SK-N-SH treated with all-trans-retinoic acid at 6 μM for 48 hours (cell line): ENCODE data around the gene PILRB.
A peak's percentile ranks its signal among the peaks of the same experiment; 100 is the strongest.

Experiments used
- ATAC-seq: fragments of 200-7000 bp; cut with Tn5 transposase; 3 replicates; pipeline ENCODE4 v1.9.1; 2020; ENCODE audit warnings: mild to moderate bottlenecking, moderate library complexity
- ARNTL ChIP-seq: fragments of 450-650 bp; formaldehyde crosslinking; IDR thresholded peaks from 2 replicates; pipeline ENCODE4 v1.5.0; 2020; ENCODE audit warnings: low read depth, mild to moderate bottlenecking, moderate library complexity, borderline replicate concordance
- BACH2 ChIP-seq: fragments of 250-450 bp; sonication (Bioruptor Pico); IDR thresholded peaks from 2 replicates; pipeline ENCODE4 v1.9.0; 2021; ENCODE audit warnings: mild to moderate bottlenecking, borderline replicate concordance
- CSDC2 ChIP-seq: fragments of 250-450 bp; sonication (Bioruptor Pico); IDR thresholded peaks from 2 replicates; pipeline ENCODE4 v1.5.0; 2020; ENCODE audit warnings: mild to moderate bottlenecking, moderate library complexity
- ESRRG ChIP-seq: fragments of 250-450 bp; sonication (Bioruptor Pico); IDR thresholded peaks from 2 replicates; pipeline ENCODE4 v1.6.1; 2021; ENCODE audit warnings: mild to moderate bottlenecking
- GLIS3 ChIP-seq: fragments of 250-450 bp; sonication (Bioruptor Pico); IDR thresholded peaks from 2 replicates; pipeline ENCODE4 v1.5.0; 2020; ENCODE audit warnings: mild to moderate bottlenecking, moderate library complexity
- ISL1 ChIP-seq: fragments of 250-450 bp; sonication (Bioruptor Pico); IDR thresholded peaks from 2 replicates; pipeline ENCODE4 v2.1.2; 2022; ENCODE audit warnings: mild to moderate bottlenecking, moderate library complexity
- OSR1 ChIP-seq: fragments of 250-450 bp; sonication (Bioruptor Pico); IDR thresholded peaks from 2 replicates; pipeline ENCODE4 v1.8.0; 2022; ENCODE audit warnings: moderate library complexity, mild to moderate bottlenecking, inconsistent platforms
- PPARA ChIP-seq: fragments of 250-450 bp; sonication (Bioruptor Pico); IDR thresholded peaks from 2 replicates; pipeline ENCODE4 v1.5.0; 2020; ENCODE audit warnings: mild to moderate bottlenecking, borderline replicate concordance
- RARB ChIP-seq: fragments of 250-450 bp; sonication (Bioruptor Pico); IDR thresholded peaks from 2 replicates; pipeline ENCODE4 v1.8.0; 2021; ENCODE audit warnings: mild to moderate bottlenecking, moderate library complexity
- SNAI2 ChIP-seq: fragments of 250-450 bp; sonication (Bioruptor Pico); IDR thresholded peaks from 2 replicates; pipeline ENCODE4 v1.5.0; 2020; ENCODE audit warnings: mild to moderate bottlenecking, moderate library complexity
- TCF4 ChIP-seq: fragments of 250-450 bp; sonication (Bioruptor Pico); IDR thresholded peaks from 2 replicates; pipeline ENCODE4 v1.8.0; 2021; ENCODE audit warnings: mild to moderate bottlenecking, moderate library complexity, borderline replicate concordance
- TOX ChIP-seq: fragments of 250-450 bp; sonication (Bioruptor Pico); IDR thresholded peaks from 2 replicates; pipeline ENCODE4 v1.8.0; 2021; ENCODE audit warnings: mild to moderate bottlenecking, moderate library complexity, borderline replicate concordance
- ZC3H10 ChIP-seq: fragments of 250-450 bp; sonication (Bioruptor Pico); IDR thresholded peaks from 2 replicates; pipeline ENCODE4 v1.5.1; 2021; ENCODE audit warnings: mild to moderate bottlenecking, moderate library complexity
- ZFP3 ChIP-seq: fragments of 250-450 bp; sonication (Bioruptor Pico); IDR thresholded peaks from 2 replicates; pipeline ENCODE4 v1.5.0; 2020; ENCODE audit warnings: mild to moderate bottlenecking, moderate library complexity
- ZFP30 ChIP-seq: fragments of 450-650 bp; formaldehyde crosslinking; IDR thresholded peaks from 2 replicates; pipeline ENCODE4 v1.5.0; 2022; ENCODE audit warnings: mild to moderate bottlenecking, moderate library complexity
- ZNF565 ChIP-seq: fragments of 450-650 bp; formaldehyde crosslinking; conservative IDR thresholded peaks from 2 replicates; pipeline ENCODE4 v1.5.0; 2020; ENCODE audit warnings: low read depth, mild to moderate bottlenecking, moderate library complexity
- ZNF8 ChIP-seq: fragments of 450-650 bp; formaldehyde crosslinking; IDR thresholded peaks from 2 replicates; pipeline ENCODE4 v1.5.0; 2020; ENCODE audit warnings: mild to moderate bottlenecking, moderate library complexity
- TF ChIP-seq, protein P1 (sequence below): fragments of 250-450 bp; sonication (Bioruptor Pico); IDR thresholded peaks from 2 replicates; pipeline ENCODE4 v1.8.0; 2020; ENCODE audit warnings: mild to moderate bottlenecking, moderate library complexity, borderline replicate concordance
- TF ChIP-seq, protein P2 (sequence below): fragments of 250-450 bp; sonication (Bioruptor Pico); IDR thresholded peaks from 2 replicates; pipeline ENCODE4 v1.5.0; 2020; ENCODE audit warnings: mild to moderate bottlenecking, moderate library complexity
- TF ChIP-seq, protein P3 (sequence below): fragments of 250-450 bp; sonication (Bioruptor Pico); IDR thresholded peaks from 2 replicates; pipeline ENCODE4 v1.8.0; 2021; ENCODE audit warnings: low read depth, mild to moderate bottlenecking, moderate library complexity, borderline replicate concordance
- TF ChIP-seq, protein P4 (sequence below): fragments of 250-450 bp; sonication (Bioruptor Pico); IDR thresholded peaks from 2 replicates; pipeline ENCODE4 v1.5.1; 2020; ENCODE audit warnings: low read depth, mild to moderate bottlenecking, moderate library complexity
- TF ChIP-seq, protein P5 (sequence below): fragments of 250-450 bp; sonication (Bioruptor Pico); IDR thresholded peaks from 2 replicates; pipeline ENCODE4 v1.5.1; 2021; ENCODE audit warnings: mild to moderate bottlenecking, moderate library complexity

Gene PILRB

DNA sequence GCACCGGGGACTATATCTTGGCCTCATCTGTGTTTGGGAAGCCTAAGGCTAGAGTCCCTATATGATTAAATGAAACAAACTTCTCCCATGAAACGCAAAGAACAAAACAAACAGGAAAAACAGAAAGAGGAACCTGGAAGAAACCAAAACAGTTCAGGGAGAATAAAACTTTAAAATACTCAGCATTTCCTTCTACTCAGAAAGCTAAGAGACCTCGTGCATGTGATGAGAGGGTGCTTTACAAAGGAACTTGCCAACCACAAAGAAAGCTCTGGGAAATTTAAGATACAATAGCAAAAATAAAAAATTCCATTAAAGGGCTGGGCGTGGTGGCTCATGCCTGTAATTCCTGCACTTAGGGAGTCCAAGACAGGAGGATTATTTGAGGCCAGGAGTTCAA lies 22.3 kb downstream of the PILRB start:
- ATAC-seq: no peak
- TF ChIP-seq, protein P1, sequence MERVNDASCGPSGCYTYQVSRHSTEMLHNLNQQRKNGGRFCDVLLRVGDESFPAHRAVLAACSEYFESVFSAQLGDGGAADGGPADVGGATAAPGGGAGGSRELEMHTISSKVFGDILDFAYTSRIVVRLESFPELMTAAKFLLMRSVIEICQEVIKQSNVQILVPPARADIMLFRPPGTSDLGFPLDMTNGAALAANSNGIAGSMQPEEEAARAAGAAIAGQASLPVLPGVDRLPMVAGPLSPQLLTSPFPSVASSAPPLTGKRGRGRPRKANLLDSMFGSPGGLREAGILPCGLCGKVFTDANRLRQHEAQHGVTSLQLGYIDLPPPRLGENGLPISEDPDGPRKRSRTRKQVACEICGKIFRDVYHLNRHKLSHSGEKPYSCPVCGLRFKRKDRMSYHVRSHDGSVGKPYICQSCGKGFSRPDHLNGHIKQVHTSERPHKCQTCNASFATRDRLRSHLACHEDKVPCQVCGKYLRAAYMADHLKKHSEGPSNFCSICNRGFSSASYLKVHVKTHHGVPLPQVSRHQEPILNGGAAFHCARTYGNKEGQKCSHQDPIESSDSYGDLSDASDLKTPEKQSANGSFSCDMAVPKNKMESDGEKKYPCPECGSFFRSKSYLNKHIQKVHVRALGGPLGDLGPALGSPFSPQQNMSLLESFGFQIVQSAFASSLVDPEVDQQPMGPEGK: no peak
- no peak for TF ChIP-seq CSDC2 (CRISPR knock-in tag)
- TF ChIP-seq, protein P2, sequence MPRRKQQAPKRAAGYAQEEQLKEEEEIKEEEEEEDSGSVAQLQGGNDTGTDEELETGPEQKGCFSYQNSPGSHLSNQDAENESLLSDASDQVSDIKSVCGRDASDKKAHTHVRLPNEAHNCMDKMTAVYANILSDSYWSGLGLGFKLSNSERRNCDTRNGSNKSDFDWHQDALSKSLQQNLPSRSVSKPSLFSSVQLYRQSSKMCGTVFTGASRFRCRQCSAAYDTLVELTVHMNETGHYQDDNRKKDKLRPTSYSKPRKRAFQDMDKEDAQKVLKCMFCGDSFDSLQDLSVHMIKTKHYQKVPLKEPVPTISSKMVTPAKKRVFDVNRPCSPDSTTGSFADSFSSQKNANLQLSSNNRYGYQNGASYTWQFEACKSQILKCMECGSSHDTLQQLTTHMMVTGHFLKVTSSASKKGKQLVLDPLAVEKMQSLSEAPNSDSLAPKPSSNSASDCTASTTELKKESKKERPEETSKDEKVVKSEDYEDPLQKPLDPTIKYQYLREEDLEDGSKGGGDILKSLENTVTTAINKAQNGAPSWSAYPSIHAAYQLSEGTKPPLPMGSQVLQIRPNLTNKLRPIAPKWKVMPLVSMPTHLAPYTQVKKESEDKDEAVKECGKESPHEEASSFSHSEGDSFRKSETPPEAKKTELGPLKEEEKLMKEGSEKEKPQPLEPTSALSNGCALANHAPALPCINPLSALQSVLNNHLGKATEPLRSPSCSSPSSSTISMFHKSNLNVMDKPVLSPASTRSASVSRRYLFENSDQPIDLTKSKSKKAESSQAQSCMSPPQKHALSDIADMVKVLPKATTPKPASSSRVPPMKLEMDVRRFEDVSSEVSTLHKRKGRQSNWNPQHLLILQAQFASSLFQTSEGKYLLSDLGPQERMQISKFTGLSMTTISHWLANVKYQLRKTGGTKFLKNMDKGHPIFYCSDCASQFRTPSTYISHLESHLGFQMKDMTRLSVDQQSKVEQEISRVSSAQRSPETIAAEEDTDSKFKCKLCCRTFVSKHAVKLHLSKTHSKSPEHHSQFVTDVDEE: no peak
- TF ChIP-seq ARNTL: no peak
- TF ChIP-seq TCF4 (CRISPR knock-in tag): no peak
- no peak for TF ChIP-seq ZC3H10 (CRISPR knock-in tag)
- no peak for TF ChIP-seq ZFP3 (CRISPR knock-in tag)
- no peak for TF ChIP-seq RARB
- TF ChIP-seq, protein P3, sequence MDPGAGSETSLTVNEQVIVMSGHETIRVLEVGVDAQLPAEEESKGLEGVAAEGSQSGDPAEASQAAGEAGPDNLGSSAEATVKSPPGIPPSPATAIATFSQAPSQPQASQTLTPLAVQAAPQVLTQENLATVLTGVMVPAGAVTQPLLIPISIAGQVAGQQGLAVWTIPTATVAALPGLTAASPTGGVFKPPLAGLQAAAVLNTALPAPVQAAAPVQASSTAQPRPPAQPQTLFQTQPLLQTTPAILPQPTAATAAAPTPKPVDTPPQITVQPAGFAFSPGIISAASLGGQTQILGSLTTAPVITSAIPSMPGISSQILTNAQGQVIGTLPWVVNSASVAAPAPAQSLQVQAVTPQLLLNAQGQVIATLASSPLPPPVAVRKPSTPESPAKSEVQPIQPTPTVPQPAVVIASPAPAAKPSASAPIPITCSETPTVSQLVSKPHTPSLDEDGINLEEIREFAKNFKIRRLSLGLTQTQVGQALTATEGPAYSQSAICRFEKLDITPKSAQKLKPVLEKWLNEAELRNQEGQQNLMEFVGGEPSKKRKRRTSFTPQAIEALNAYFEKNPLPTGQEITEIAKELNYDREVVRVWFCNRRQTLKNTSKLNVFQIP (CRISPR knock-in tag): no peak
- no peak for TF ChIP-seq SNAI2 (CRISPR knock-in tag)
- TF ChIP-seq, protein P4, sequence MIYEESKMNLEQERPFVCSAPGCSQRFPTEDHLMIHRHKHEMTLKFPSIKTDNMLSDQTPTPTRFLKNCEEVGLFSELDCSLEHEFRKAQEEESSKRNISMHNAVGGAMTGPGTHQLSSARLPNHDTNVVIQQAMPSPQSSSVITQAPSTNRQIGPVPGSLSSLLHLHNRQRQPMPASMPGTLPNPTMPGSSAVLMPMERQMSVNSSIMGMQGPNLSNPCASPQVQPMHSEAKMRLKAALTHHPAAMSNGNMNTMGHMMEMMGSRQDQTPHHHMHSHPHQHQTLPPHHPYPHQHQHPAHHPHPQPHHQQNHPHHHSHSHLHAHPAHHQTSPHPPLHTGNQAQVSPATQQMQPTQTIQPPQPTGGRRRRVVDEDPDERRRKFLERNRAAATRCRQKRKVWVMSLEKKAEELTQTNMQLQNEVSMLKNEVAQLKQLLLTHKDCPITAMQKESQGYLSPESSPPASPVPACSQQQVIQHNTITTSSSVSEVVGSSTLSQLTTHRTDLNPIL (CRISPR knock-in tag): no peak
- TF ChIP-seq ZNF565 (CRISPR knock-in tag): no peak
- TF ChIP-seq ZFP30 (CRISPR knock-in tag): no peak
- no peak for TF ChIP-seq OSR1 (CRISPR knock-in tag)
- TF ChIP-seq GLIS3: no peak
- TF ChIP-seq ZNF8 (CRISPR knock-in tag): no peak
- no peak for TF ChIP-seq ISL1 (CRISPR knock-in tag)
- TF ChIP-seq PPARA (CRISPR knock-in tag): no peak
- TF ChIP-seq TOX (CRISPR knock-in tag): no peak
- no peak for TF ChIP-seq BACH2 (CRISPR knock-in tag)

DNA sequence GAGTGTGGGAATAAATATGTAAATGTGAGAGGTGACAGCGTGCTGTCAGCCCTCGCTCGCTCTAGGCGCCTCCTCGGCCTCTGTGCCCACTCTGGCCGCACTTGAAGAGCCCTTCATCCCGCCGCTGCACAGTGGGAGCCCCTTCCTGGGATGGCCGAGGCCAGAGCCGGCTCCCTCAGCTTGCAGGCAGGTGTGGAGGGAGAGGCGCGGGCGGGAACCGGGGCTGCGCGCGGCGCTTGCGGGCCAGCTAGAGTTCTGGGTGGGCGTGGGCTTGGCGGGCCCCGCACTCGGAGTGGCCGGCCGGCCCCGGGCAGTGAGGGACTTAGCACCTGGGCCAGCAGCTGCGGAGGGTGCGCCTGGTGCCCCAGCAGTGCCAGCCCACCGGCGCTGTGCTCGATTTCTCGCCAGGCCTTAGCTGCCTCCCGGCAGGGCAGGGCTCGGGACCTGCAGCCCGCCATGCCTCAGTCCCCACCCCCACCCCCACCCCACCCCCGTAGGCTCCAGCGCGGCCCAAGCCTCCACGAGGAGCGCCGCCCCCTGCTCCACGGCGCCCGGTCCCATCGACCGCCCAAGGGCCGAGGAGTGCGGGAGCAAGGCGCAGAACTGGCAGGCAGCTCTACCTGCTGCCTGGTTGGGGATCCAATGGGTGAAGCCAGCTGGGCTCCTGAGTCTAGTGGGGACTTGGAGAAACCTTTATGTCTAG lies 23.8 kb downstream of the PILRB start:
- peak; percentile 38; the same call in 2 of the 3 replicates for ATAC-seq

DNA sequence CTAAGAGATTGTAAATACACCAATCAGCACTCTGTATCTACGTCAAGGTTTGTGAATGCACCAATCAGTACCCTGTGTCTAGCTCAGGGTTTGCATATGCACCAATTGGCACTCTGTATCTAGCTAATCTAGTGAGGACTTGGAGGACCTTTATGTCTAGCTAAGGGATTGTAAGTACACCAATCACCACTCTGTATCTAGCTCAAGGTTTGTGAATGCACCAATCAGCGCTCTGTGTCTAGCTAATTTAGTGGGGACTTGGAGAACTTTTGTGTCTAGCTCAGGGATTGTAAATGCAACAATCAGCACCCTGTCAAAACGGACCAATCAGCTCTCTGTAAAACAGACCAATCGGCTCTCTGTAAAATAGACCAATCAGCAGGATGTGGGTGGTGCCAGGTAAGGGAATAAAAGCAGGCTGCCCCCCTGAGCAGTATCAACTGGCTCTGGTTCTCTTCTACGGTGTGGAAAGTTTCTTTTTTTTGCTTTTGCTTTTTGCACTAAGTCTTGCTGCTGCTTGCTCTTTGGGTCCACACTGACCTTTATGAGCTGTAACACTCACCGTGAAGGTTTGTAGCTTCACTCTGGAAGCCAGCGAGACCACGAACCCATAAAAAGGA lies 24.4 kb downstream of the PILRB start:
- peak; percentile 9; the same call in 1 of the 3 replicates for ATAC-seq

DNA sequence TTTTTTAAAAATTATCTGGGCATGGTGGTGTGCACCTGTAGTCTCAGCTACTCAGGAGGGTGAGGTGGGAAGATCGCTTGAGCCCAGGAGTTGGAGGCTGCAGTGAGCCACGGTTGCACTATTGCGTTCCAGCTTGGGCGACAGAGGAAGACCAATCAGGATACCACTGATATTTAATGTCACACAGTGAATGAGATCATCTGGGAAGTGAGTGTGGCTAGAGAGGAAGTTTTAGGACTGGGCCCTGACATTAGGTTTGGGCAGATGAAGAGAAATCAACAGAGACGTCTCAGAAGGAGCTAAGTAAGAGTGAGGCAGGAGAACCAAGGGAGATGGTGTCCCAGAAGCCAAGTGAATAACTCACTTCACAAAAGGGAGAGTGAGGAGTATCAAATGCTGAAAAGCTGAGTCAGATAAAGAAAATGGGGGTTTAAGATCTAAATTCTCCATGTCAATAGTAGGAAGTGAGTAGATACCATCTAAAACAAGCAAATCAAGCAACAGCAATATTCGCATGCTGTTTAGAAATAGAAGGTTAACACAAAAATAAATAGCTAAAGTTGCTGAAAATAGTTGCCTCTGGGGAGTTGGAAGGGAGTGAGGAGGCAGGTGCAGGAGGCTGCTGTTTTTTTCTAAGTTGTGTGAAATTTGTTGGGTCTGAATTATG lies 26.8 kb downstream of the PILRB start:
- no peak for ATAC-seq
- TF ChIP-seq BACH2 (CRISPR knock-in tag): no peak
- TF ChIP-seq ZNF8 (CRISPR knock-in tag): no peak
- no peak for TF ChIP-seq ISL1 (CRISPR knock-in tag)
- TF ChIP-seq, protein P4 (CRISPR knock-in tag): no peak
- TF ChIP-seq, protein P5, sequence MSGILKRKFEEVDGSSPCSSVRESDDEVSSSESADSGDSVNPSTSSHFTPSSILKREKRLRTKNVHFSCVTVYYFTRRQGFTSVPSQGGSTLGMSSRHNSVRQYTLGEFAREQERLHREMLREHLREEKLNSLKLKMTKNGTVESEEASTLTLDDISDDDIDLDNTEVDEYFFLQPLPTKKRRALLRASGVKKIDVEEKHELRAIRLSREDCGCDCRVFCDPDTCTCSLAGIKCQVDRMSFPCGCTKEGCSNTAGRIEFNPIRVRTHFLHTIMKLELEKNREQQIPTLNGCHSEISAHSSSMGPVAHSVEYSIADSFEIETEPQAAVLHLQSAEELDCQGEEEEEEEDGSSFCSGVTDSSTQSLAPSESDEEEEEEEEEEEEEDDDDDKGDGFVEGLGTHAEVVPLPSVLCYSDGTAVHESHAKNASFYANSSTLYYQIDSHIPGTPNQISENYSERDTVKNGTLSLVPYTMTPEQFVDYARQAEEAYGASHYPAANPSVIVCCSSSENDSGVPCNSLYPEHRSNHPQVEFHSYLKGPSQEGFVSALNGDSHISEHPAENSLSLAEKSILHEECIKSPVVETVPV (CRISPR knock-in tag): no peak
- TF ChIP-seq PPARA (CRISPR knock-in tag): no peak
- no peak for TF ChIP-seq ZFP30 (CRISPR knock-in tag)
- TF ChIP-seq ZFP3 (CRISPR knock-in tag): no peak
- no peak for TF ChIP-seq SNAI2 (CRISPR knock-in tag)
- TF ChIP-seq ESRRG: no peak
- no peak for TF ChIP-seq TOX (CRISPR knock-in tag)
- TF ChIP-seq ARNTL: no peak
- no peak for TF ChIP-seq TCF4 (CRISPR knock-in tag)
- TF ChIP-seq, protein P3 (CRISPR knock-in tag): no peak
